Measurements from ENCODE around the gene ATP6V0D1. TPM values are rescaled to one million over a fixed set of nuclear protein-coding genes. Genes with fewer than 3 reads are reported as not detected.

ATP6V0D1 gene
- total RNA-seq, 1 experiment from 2014 or later = 43.0 TPM

DNA sequence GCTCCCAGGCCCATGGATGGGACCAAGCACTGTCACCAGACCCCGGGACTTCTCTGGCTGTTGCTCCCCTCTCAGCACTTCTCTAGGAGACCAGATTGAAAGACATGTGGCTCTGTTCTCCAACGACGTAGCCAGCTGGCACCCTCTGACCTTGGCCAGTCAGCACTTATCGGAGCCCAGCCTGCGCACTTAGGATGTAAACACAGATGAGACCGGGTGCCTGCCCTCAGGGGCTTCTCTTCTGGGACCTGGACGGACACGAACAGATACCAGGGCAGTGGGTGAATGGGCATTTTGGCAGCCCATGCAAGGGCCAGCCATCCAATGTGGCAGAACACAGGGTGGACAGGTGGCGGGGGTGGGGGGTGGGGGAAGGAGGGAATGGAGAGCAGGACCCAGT lies 71.3 kb downstream of the ATP6V0D1 start:
- WGBS (ENCODE audit: extremely low coverage, insufficient read length, low lambda C conversion rate) = no CpG with 5 or more reads among the region's 9 CpGs
- no peaks in the 10 kb centered on the region for H3K27me3 ChIP-seq (ENCODE audit: insufficient read depth, low read length)
- H4K5ac ChIP-seq (ENCODE audit: insufficient read length, low read depth, low read length) = no peak overlapping the region
- H3K9me3 ChIP-seq (ENCODE audit: control insufficient read depth, low read depth, low read length) = no peaks in the 10 kb centered on the region
- H3K27ac Mint-ChIP-seq = peak overlapping the region in 1 of 3 experiments; percentile 70; a peak in 1 of 7 replicates
- H2BK12ac ChIP-seq (ENCODE audit: insufficient read length, low read depth, low read length) = no peak overlapping the region
- H3K4me1 Mint-ChIP-seq = peaks cover 43 to 47% of the 10 kb centered on the region in 2 experiments
- no peaks in the 10 kb centered on the region for H3K79me2 ChIP-seq (ENCODE audit: insufficient read depth, low read length)
- H3K79me1 ChIP-seq (ENCODE audit: insufficient read depth, low read depth, low read length, poor library complexity, severe bottlenecking) = no peaks in the 10 kb centered on the region
- no peak overlapping the region for H3T11ph ChIP-seq (ENCODE audit: low read length)
- H3K56ac ChIP-seq (ENCODE audit: insufficient read length, low read depth, low read length) = no peak overlapping the region
- H2BK5ac ChIP-seq (ENCODE audit: insufficient read length, low read length) = no peak overlapping the region
- H3K4me1 ChIP-seq (ENCODE audit: insufficient read depth, low read length) = peaks cover 11% of the 10 kb centered on the region; the same call in 1 of the 2 replicates
- H3K9ac ChIP-seq (ENCODE audit: extremely low read depth, insufficient read length, low read length) = no peak overlapping the region
- no peak for DNase-seq
- no peak overlapping the region for H2BK120ac ChIP-seq (ENCODE audit: low read depth, low read length, poor library complexity, severe bottlenecking)
- H4K20me1 ChIP-seq (ENCODE audit: control insufficient read depth, insufficient read depth, insufficient read length) = no peaks in the 10 kb centered on the region
- peaks cover 4% of the 10 kb centered on the region for H3K27me3 Mint-ChIP-seq (ENCODE audit: low read depth)
- H2AK5ac ChIP-seq (ENCODE audit: insufficient read length, low read length) = no peak overlapping the region
- no peaks in the 10 kb centered on the region for H3K23me2 ChIP-seq (ENCODE audit: insufficient read length, low read depth, low read length, poor library complexity, severe bottlenecking)
- H3K9me3 Mint-ChIP-seq = no peaks in the 10 kb centered on the region
- TF ChIP-seq, protein P1, sequence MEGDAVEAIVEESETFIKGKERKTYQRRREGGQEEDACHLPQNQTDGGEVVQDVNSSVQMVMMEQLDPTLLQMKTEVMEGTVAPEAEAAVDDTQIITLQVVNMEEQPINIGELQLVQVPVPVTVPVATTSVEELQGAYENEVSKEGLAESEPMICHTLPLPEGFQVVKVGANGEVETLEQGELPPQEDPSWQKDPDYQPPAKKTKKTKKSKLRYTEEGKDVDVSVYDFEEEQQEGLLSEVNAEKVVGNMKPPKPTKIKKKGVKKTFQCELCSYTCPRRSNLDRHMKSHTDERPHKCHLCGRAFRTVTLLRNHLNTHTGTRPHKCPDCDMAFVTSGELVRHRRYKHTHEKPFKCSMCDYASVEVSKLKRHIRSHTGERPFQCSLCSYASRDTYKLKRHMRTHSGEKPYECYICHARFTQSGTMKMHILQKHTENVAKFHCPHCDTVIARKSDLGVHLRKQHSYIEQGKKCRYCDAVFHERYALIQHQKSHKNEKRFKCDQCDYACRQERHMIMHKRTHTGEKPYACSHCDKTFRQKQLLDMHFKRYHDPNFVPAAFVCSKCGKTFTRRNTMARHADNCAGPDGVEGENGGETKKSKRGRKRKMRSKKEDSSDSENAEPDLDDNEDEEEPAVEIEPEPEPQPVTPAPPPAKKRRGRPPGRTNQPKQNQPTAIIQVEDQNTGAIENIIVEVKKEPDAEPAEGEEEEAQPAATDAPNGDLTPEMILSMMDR (conservative IDR thresholded peaks at IDR 0.05) = no peak
- no peak overlapping the region for H3K4me3 Mint-ChIP-seq
- H4K8ac ChIP-seq (replicated peaks; ENCODE audit: insufficient read length, low read depth, low read length) = no peak overlapping the region
- no peak overlapping the region for H3K18ac ChIP-seq (ENCODE audit: insufficient read length, low read depth, low read length)
- H3K4ac ChIP-seq (ENCODE audit: low read depth, low read length) = no peak overlapping the region
- H3K23ac ChIP-seq (ENCODE audit: insufficient read length, low read depth, low read length) = no peak overlapping the region
- H2AFZ ChIP-seq (ENCODE audit: low read length) = no peak overlapping the region
- no peak overlapping the region for H2BK20ac ChIP-seq (ENCODE audit: low read depth, low read length, poor library complexity, severe bottlenecking)
- no peak overlapping the region for H4K91ac ChIP-seq (ENCODE audit: insufficient read length, low read depth, low read length)
- H2BK15ac ChIP-seq (ENCODE audit: low read depth, low read length) = no peak overlapping the region
- no peak overlapping the region for H3K4me2 ChIP-seq (ENCODE audit: insufficient read depth, insufficient read length, low read length)
- no peak overlapping the region for H3K27ac ChIP-seq (ENCODE audit: insufficient read length, low read depth, low read length)
- peaks cover 0 to 2% (median 0%) of the 10 kb centered on the region in 3 experiments; a peak in 2 of 7 replicates for H3K36me3 Mint-ChIP-seq (ENCODE audit: insufficient read depth in 1 of 3, low read depth in 3 of 3)
- no peak overlapping the region for H3K14ac ChIP-seq (ENCODE audit: insufficient read depth, low read length)

All from H9 (cell line).